Mesenteric fat pad (tissue), 1 donor: ENCODE measurements around the gene REV3L. TPM values are rescaled to one million over a fixed set of nuclear protein-coding genes. Genes with fewer than 3 reads are reported as not detected.
A peak's percentile ranks its signal among the peaks of the same experiment; 100 is the strongest.
"Not testable (repeated sequence)": the region's sequence is repeated elsewhere in the genome, so short reads cannot be mapped to it uniquely, and the experiment has no call there.

Experiments
- DNase-seq: peaks from one replicate; pipeline ENCODE4 v3.0.0-alpha.2; 2020; ENCODE audit warnings: low spot score
- total RNA-seq: library from RNA; stranded (reverse); fragmentation: NEBNext Ultra II Directional; extraction: Animal tissue kit (Norgen Biotek cat#: 25700); gene quantifications from one replicate; pipeline ENCODE4 v1.2.1, GENCODE V29; 2021
- donor health status: DM: yes; HTN: yes; CAD: no.

Gene REV3L
- total RNA-seq, 1 donor from 2014 or later, result 63.7 TPM

DNA sequence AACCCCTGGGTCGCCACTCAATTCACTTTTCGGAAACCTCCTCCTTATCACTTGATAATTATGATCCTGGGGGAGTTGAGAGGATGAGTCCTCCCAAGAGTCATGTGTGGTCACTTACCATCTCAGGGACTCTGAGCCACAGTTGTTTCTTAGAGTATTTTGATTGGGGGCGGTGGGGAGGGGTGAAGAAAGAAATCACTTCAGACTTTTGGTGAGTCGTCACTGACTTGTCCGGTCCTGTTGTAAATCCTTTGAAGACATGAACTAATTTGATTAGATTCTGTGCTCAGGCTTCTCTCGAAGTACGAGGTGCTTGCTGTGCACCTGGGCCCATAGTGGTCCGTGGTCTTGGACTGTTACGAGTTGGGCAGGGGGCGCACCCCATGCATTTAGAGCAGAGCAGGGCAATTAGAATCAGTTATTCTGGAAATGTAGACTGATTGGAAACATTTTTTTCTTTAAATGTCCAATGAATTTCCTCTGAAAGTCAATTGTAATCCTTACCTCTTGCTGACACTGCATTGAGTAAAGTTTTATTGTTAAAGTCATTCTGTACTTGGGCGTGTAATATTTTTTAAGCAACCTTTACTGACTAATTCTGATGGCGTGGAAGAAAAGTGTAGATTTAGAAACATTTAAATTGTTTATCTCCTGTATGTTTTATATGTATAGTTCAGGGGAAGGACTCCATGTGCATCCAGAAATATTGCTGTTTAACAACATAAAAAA, 222.3 kb downstream of the REV3L start:
- no peak for DNase-seq

DNA sequence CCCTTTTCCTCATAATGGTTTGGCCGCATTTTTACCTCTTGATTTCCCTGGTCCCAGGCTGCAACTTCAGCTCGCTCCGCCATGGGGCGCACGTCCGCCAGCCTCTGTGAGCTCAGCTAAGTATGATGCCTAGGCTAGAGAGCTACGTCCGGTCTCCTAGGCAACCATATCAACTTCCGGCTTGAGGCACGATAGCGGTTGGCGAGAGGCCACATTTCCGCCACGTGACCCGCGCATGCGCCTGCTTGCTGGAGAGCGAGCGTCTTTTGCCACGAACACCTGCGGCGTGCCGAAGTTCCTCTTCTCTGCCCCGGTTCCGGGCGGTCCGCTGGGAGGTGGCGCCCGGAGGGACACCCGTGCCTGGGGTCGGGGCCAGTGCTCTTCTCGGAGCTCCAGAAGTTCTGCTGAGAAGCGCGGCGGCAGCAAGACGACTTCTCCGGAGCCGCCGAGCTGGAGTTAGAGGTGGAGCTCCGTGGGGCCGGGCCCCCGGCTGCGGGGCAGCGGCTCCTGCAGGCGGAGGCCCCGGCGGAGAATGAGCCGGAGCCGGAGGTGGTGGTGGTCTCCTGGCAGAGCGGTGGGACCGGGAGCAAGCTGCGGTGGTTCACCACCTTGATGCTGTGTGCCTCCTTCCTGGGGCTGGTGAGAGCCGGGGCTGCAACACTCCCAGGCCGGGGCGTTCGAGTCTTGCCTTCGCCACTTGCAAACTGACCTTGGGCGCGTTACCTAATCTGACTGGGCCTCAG, 223.8 kb downstream of the REV3L start:
- peak; percentile 100 for DNase-seq

DNA sequence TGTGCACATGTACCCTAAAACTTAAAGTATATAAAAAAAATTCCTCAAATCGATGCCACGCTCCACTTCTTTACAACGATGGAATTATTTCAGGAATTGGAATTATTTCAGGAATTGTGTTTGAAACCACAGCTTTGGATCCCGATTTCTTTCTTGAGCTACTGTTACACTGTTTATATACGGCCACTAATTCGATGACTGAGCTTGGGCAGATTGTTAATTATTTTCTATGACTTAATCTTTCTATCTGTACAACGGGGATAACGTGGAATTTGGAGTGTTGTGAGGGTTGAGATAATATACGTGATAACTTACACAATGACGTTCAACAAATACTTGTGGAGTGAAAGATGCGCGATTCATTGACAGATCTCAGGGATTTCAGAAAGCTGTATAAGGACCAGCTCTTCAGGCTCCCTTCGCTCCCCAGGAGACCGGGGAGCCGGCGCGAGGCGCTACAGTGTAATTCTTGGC, 224.4 kb downstream of the REV3L start:
- no peak for DNase-seq

DNA sequence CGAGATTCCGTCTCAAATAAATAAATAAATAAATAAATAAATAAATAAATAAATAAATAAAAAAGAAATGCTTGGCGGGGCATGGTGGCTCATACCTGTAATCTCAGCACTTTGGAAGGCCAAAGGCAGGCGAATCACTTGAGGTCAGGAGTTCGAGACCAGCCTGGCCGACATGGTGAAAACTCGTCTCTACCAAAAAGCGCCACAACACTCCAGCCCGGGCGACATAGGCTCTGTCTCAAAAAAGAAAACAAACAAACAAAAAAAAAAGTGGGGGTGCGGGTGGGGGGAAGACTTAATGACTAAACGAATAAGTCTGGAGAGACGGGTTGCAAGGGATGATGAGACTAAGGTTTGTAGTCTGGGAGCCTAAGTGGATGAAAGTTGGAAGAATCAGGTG, 225.0 kb downstream of the REV3L start:
- DNase-seq, result no peak

DNA sequence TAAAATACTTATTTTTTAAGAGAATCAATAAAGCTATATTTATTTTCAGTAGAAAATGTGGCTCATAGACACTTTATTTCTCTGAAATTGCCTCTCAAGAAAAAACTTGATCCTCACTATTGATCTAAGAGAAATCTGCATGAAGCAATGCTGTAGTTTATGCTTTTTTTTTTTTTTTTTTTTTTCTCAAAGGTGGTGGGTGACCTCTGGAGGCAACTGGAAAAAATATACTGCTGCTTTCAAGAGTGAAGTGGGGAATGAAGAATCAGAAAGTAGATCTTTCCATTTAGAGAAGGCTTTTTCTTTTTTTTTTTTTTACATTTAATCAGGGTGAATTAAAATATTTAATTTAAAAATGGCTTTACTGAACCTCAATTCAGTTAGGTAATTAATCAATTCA, 226.4 kb downstream of the REV3L start:
- DNase-seq, result no peak

DNA sequence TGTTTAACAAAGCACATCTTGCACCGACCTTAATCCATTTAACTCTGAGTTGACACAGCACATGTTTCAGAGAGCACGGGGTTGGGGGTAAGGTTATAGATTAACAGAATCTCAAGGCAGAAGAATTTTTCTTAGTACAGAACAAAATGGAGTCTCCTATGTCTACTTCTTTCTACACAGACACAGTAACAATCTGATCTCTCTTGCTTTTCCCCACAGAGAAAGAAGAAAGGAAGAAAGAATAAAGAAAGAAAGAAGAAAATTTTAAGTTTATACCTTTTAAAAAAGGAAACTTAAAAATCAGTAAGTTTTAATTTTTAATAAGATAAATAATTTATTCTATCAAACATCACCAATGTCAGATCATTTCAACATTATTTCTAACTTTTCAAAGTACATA, 227.2 kb downstream of the REV3L start:
- DNase-seq, result not testable (repeated sequence)

DNA sequence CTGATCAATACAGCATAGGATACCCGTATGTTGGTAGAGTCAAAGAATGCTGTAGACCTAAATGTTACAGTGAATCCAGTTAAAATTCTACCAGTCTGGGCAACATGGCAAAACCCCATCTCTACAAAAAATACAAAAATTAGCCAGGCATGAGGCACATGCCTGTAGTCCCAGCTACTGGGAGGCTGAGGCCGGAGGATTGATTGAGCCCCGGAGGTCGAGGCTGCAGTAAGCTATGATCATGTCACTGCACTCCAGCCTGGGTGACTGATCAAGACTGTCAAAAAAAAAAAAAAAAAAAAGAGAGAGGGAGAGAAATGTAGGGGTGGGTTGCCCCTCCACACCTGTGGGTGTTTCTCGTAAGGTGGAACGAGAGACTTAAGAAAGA, 228.2 kb downstream of the REV3L start:
- DNase-seq, result no peak

DNA sequence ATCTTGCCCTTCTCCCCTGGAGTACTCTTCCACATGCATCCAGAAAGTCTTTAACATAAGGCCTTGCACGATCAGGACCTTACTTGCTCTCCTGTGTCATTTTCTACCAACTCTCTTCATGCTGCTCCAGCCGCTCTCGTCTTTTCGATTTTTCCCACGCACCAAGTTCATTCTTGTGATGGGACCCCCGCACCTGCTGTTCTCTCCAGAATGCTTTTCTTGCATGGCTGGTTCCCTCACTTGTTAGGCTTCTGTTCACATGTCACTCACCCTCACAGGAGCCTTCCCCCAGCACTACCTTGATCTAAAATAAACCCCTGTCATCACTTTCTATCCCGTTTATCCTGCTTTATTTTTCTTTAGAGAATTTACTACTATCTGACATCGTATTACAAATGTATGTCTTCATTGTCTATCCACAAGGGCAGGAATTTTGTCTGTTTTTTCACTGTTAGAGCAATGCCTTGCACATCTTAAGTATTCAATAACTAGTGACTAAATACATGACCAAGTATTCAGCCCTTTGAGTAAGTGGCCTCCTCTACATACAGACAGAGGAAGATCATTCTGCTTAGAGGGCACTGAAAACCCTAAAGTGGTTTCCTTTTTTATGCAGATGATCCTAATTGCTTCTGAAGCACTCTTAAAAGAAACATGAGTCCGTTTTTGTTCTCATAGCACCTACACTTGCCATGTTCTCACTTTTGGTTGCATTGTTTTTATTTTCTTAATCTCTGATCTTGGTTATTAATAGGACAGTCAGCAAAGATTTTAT, 228.8 kb downstream of the REV3L start:
- no peak for DNase-seq

DNA sequence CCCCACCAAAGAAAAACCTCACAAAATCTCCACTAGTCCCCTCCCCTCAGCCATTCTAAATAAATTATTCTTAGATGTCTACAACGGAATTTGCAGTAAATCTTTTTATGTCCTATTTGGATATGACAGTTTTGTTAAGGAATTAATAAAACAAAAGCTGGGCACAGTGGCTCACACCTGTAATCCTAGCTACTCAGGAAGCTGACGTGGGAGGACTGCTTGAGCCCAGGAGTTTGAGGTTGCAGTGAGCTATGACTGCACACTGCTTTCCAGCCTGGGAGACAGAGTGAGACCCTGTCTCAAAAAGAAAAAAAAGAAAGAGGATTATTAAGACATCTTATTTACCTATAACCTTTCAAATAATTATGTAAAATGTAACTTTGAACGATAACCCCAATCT, 230.3 kb downstream of the REV3L start:
- DNase-seq, result no peak

DNA sequence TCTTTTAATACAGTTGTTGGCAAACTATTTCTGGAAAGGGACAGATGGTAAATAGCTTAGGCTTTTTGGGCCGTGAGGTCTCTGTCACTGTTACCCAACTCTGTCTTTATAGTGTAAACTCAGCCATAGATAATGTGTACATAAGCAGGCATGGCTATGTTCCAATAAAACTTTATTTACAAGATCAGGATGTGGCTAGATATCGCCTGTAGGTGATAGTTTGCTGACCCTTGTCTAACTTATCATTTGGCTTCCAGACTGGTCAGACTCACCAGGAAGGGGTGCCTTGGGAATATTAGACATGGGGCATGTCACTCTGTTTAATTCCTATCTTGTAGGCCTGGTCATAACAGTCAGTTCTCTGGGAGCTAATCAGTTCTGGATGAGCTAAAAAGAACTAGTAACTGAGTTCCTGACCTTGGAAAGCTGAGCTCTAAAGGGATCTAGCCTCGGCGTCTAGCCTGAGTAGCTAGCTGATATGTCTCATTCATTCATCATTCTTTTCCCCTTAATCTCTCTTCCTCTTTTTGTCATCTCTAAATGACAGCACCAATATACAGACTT, 232.1 kb downstream of the REV3L start:
- no peak for DNase-seq

Other genes starting within 250 kb of the REV3L start
- 29.9 TPM for gene TRAF3IP2, start 122.7 kb upstream of the REV3L start, total RNA-seq